Muscle layer of colon (tissue), 2 donors: ENCODE results near the gene VPS41.

Source experiments
- H3K27ac ChIP-seq: one replicate; pipeline ENCODE4 v1.7.0; 2013; ENCODE audit warnings: low read depth, mild to moderate bottlenecking, low read length, moderate library complexity
- H3K27me3 ChIP-seq, 2 donors: one replicate each; pipeline ENCODE4 v1.7.0; 2013; ENCODE audit warnings: low read length in 2 of 2, mild to moderate bottlenecking in 2 of 2; ENCODE audit not compliant: insufficient read depth in 2 of 2, control insufficient read depth in 1 of 2
- H3K36me3 ChIP-seq: one replicate; pipeline ENCODE4 v1.7.0; 2013; ENCODE audit warnings: mild to moderate bottlenecking, low read length; ENCODE audit not compliant: insufficient read depth
- H3K4me1 ChIP-seq: one replicate; pipeline ENCODE4 v1.7.0; 2013; ENCODE audit warnings: mild to moderate bottlenecking, low read length; ENCODE audit not compliant: insufficient read depth
- H3K4me3 ChIP-seq, 2 donors: one replicate each; pipeline ENCODE4 v1.7.0; 2013; ENCODE audit warnings: low read length in 2 of 2, low read depth in 1 of 2, mild to moderate bottlenecking in 1 of 2, moderate library complexity in 1 of 2
- H3K9ac ChIP-seq: one replicate; pipeline ENCODE4 v1.7.0; 2013; ENCODE audit warnings: low read length
- H3K9me3 ChIP-seq: one replicate; pipeline ENCODE4 v1.7.0; 2013; ENCODE audit warnings: mild to moderate bottlenecking, low read length
- donor health status: abdominal sarcoma.
- donor health status: Adenocarcinoma of cecum.

Gene VPS41

GRCh38 chr7:38934536-38934935, 25.5 kb upstream of the VPS41 start:
- no peaks in the 10 kb centered on the region for H3K27me3 ChIP-seq
- H3K27ac ChIP-seq: no peak overlapping the region
- H3K4me1 ChIP-seq: no peaks in the 10 kb centered on the region
- H3K9ac ChIP-seq: no peak overlapping the region
- H3K4me3 ChIP-seq: no peak overlapping the region
- no peaks in the 10 kb centered on the region for H3K9me3 ChIP-seq
- H3K36me3 ChIP-seq: no peaks in the 10 kb centered on the region

DNA sequence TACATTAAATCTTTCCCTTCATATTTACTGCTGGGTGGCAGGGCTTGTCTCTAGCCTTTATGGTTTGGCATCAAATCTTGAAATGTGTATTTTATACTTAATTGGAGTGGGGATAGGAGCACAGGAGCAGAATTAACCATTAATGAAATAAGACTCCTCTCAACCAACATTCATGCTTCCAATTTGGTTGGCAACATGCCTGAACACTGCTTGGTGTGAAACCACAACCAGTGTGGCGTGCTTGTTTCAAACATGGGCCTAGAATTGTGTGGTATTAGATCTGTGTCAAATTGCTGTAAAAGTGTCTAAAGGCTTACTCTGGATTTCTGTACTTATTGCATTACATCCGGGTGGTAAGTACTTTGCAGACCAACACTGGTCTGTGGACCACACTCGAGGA, 25.1 kb upstream of the VPS41 start:
- H3K9ac ChIP-seq: no peak overlapping the region
- no peak overlapping the region for H3K27ac ChIP-seq
- no peaks in the 10 kb centered on the region for H3K9me3 ChIP-seq
- no peak overlapping the region for H3K4me3 ChIP-seq
- H3K36me3 ChIP-seq: no peaks in the 10 kb centered on the region
- H3K4me1 ChIP-seq: no peaks in the 10 kb centered on the region
- H3K27me3 ChIP-seq: no peaks in the 10 kb centered on the region

DNA sequence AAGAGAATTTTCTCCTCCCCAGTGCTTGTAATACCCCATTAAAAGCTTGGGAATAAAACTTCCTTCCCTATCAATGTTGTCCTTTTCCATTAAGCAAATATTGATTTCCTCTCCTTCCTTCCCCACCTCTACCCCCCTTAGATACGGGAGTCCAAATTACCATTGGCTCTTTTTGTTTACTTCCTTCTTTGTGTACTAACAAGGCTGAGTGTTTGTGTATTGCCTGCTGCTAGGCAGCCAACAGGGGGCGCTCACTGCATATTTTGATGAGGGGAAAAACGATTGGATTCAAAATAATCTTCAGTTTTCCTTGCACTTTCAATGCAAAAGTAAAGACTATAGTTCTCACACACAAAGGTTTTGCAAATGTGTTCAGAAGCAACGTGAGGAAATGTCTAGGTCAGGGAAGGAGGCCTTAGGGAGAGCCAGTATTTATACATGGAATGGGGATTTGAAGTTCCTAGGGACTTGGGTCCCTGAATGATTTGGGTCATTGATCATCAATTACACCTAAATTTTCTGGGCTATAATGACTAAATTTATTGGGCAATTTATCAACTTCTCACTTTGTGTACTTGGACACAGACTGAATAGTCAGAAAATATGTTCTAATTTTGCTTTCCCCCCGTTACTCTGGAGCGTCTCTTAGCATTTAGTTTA, 23.6 kb upstream of the VPS41 start:
- no peaks in the 10 kb centered on the region for H3K4me1 ChIP-seq
- H3K4me3 ChIP-seq: no peak overlapping the region
- H3K9ac ChIP-seq: no peak overlapping the region
- no peaks in the 10 kb centered on the region for H3K27me3 ChIP-seq
- H3K36me3 ChIP-seq: no peaks in the 10 kb centered on the region
- H3K9me3 ChIP-seq: no peaks in the 10 kb centered on the region
- no peak overlapping the region for H3K27ac ChIP-seq

GRCh38 chr7:38929460-38930171, 20.6 kb upstream of the VPS41 start:
- Histone ChIP-seq H3K9ac (no peak overlapping the region), H3K36me3 (no peaks in the 10 kb centered on the region), H3K9me3 (no peaks in the 10 kb centered on the region), H3K27me3 (no peaks in the 10 kb centered on the region), H3K4me1 (no peaks in the 10 kb centered on the region), H3K27ac (no peak overlapping the region), H3K4me3 (no peak overlapping the region)

DNA sequence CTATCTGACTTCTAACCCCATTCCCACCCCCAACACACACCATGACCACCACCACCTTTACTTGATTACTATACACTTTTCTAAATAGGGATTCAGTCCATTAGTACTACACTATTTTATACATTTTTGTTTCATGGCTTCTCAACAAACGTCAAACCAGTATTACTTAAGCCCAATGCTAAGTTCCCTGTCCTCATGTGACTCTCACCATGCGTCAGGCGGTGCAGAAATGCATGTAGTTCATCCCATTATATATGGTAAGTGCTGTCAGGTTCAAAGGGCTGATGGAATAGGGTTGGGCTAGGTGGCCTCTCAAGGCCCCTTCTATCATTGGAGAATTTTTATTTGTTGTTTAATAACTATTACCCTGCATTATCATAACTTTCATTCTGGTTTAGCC, 19.5 kb upstream of the VPS41 start:
- Histone ChIP-seq H3K4me1 (no peaks in the 10 kb centered on the region), H3K36me3 (no peaks in the 10 kb centered on the region), H3K27me3 (no peaks in the 10 kb centered on the region), H3K4me3 (no peak overlapping the region), H3K9me3 (no peaks in the 10 kb centered on the region), H3K9ac (no peak overlapping the region), H3K27ac (no peak overlapping the region)

DNA sequence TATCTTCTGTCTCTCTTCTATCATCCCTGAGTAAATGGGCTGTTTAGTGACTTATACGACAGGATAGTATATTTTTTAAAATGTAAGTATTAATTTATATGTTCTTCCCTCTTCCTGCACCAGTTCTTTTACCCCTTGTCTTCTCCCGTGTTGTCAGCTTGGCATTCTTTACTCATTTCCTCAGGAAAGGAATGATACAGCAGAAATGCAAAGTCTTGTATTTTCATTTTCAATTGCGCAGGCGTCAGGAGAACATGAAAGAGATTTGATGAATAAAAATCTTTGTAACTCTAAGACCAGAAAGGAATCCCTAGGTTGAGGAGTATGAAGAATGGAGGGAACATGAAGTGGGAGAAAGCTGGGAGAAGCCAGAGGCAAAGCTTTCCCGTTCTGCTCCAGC, 18.8 kb upstream of the VPS41 start:
- Histone ChIP-seq H3K9ac (no peak overlapping the region), H3K9me3 (no peaks in the 10 kb centered on the region), H3K36me3 (no peaks in the 10 kb centered on the region), H3K4me3 (no peak overlapping the region), H3K4me1 (no peaks in the 10 kb centered on the region), H3K27me3 (no peaks in the 10 kb centered on the region), H3K27ac (no peak overlapping the region)

- Histone ChIP-seq H3K36me3 (no peaks in the 10 kb centered on the region), H3K4me1 (no peaks in the 10 kb centered on the region), H3K9me3 (no peaks in the 10 kb centered on the region), H3K9ac (no peak overlapping the region), H3K27ac (no peak overlapping the region), H3K27me3 (no peaks in the 10 kb centered on the region), H3K4me3 (no peak overlapping the region)
These were observed 11.7 kb upstream of the VPS41 start for GRCh38 chr7:38920731-38921130.

GRCh38 chr7:38916396-38916795, 7.4 kb upstream of the VPS41 start:
- no peaks in the 10 kb centered on the region for H3K36me3 ChIP-seq
- no peak overlapping the region for H3K27ac ChIP-seq
- no peak overlapping the region for H3K9ac ChIP-seq
- H3K4me1 ChIP-seq: no peaks in the 10 kb centered on the region
- H3K4me3 ChIP-seq: no peak overlapping the region
- no peaks in the 10 kb centered on the region for H3K9me3 ChIP-seq
- no peaks in the 10 kb centered on the region for H3K27me3 ChIP-seq

DNA sequence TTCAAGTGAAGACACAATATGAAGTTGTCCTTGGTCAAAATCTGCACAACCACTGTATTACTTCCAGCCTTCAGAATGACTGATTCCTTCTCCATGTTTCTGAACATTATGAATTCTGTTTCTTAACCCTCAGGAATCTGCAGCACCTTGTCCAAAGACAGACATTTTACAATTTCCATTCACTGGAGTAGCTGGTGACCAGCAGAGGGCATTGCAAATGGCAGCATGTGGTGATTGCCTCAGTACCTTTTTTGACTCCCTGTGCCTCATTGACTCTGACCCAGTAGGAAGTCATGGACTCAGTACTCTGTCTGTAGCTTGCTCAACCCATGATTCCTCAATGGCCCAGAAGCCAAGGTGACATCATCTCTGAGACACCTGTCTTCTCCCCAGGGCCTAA, 879 bp upstream of the VPS41 start:
- H3K4me1 ChIP-seq: peaks cover 7% of the 10 kb centered on the region
- H3K4me3 ChIP-seq: no peak overlapping the region

GRCh38 chr7:38907766-38908165, 1.2 kb downstream of the VPS41 start:
- Histone ChIP-seq H3K27me3 (no peaks in the 10 kb centered on the region), H3K4me3 (peak overlapping the region in 1 of 2 donors; percentile 92), H3K4me1 (peaks cover 7% of the 10 kb centered on the region), H3K9me3 (no peaks in the 10 kb centered on the region), H3K27ac (no peak overlapping the region), H3K9ac (no peak overlapping the region), H3K36me3 (no peaks in the 10 kb centered on the region)

More for the DNA sequence above, 879 bp upstream of the VPS41 start:
- Histone ChIP-seq H3K36me3 (no peaks in the 10 kb centered on the region), H3K27me3 (no peaks in the 10 kb centered on the region), H3K27ac (no peak overlapping the region), H3K9me3 (no peaks in the 10 kb centered on the region), H3K9ac (no peak overlapping the region)

- H3K36me3 ChIP-seq: no peaks in the 10 kb centered on the region
- peaks cover 7% of the 10 kb centered on the region for H3K4me1 ChIP-seq
- no peak overlapping the region for H3K4me3 ChIP-seq
- no peak overlapping the region for H3K27ac ChIP-seq
- H3K27me3 ChIP-seq: no peaks in the 10 kb centered on the region
- H3K9me3 ChIP-seq: no peaks in the 10 kb centered on the region
- H3K9ac ChIP-seq: no peak overlapping the region
These were observed 1.9 kb downstream of the VPS41 start for GRCh38 chr7:38907066-38907465.
